IMR-90 (cell line): ENCODE measurements around the gene SGCA. TPM values are rescaled to one million over a fixed set of nuclear protein-coding genes. Genes with fewer than 3 reads are reported as not detected.

Experiments
- ATAC-seq: fragments of 200-7000 bp; cut with Tn5 transposase; 2 replicates; pipeline ENCODE4 v1.9.1; 2020; ENCODE audit warnings: low read depth, mild to moderate bottlenecking, moderate library complexity
- BruUV-seq: library from RNA; stranded (reverse); fragments of 400-500 nt; replicated peaks from 2 replicates; lab custom pipeline; 2021; lab: Mats Ljungman, UMichigan
- CTCF ChIA-PET: fragments of 300-600 bp; formaldehyde crosslinking; extraction: SDS; loops from one replicate; lab custom pipeline; 2021; ENCODE audit warnings: antibody characterized with exemption; lab: Yijun Ruan, JAX
- POLR2A ChIA-PET: fragments of 300-600 bp; sonication (Branson Sonifier 250); formaldehyde crosslinking; loops from one replicate; lab custom pipeline; 2022; ENCODE audit warnings: antibody characterized with exemption; ENCODE audit not compliant: unreplicated experiment; lab: Charles Lee
- DNase-seq: peaks from one replicate; pipeline ENCODE4 v3.0.0; 2013
- H2AFZ ChIP-seq: replicated peaks from 2 replicates; pipeline ENCODE3; 2013; ENCODE audit warnings: low read length, mild to moderate bottlenecking; ENCODE audit not compliant: poor library complexity
- H2AK5ac ChIP-seq: 2 replicates; pipeline ENCODE4 v1.6.1; 2013; ENCODE audit warnings: low read depth, low read length, inconsistent platforms
- H2AK9ac ChIP-seq: replicated peaks from 2 replicates; pipeline ENCODE3; 2013; ENCODE audit warnings: mild to moderate bottlenecking, low read depth, low read length, moderate library complexity; ENCODE audit not compliant: poor library complexity
- H2BK120ac ChIP-seq: 2 replicates; pipeline ENCODE4 v1.6.1; 2013; ENCODE audit warnings: low read depth, low read length, inconsistent platforms
- H2BK15ac ChIP-seq: 3 replicates; pipeline ENCODE4 v1.6.1; 2013; ENCODE audit warnings: low read depth, low read length, inconsistent platforms
- H2BK20ac ChIP-seq: 2 replicates; pipeline ENCODE4 v1.6.1; 2013; ENCODE audit warnings: low read depth, mild to moderate bottlenecking, inconsistent platforms, low read length, moderate library complexity
- H2BK5ac ChIP-seq: 2 replicates; pipeline ENCODE4 v1.6.1; 2013; ENCODE audit warnings: mild to moderate bottlenecking, low read depth, low read length, inconsistent platforms; ENCODE audit not compliant: poor library complexity, severe bottlenecking
- H3K14ac ChIP-seq: replicated peaks from 2 replicates; pipeline ENCODE4 v1.6.1; 2013; ENCODE audit warnings: low read depth, low read length, inconsistent platforms
- H3K18ac ChIP-seq: 2 replicates; pipeline ENCODE4 v1.6.1; 2013; ENCODE audit warnings: low read depth, low read length, control low read depth
- H3K23ac ChIP-seq: 2 replicates; pipeline ENCODE4 v1.6.1; 2013; ENCODE audit warnings: low read depth, low read length, inconsistent platforms
- H3K27ac ChIP-seq: 2 replicates; pipeline ENCODE4 v1.5.1; 2013; ENCODE audit warnings: mild to moderate bottlenecking, control low read depth, low read length; ENCODE audit not compliant: insufficient read depth
- H3K27me3 ChIP-seq: 2 replicates; pipeline ENCODE4 v1.6.1; 2013; ENCODE audit warnings: low read length; ENCODE audit not compliant: control insufficient read depth, insufficient read depth
- H3K36me3 ChIP-seq: 2 replicates; pipeline ENCODE4 v1.6.1; 2013; ENCODE audit warnings: low read length, mixed read lengths; ENCODE audit not compliant: control insufficient read depth, insufficient read depth
- H3K4ac ChIP-seq: 2 replicates; pipeline ENCODE4 v1.6.1; 2013; ENCODE audit warnings: low read depth, low read length, inconsistent platforms
- H3K4me1 ChIP-seq: 2 replicates; pipeline ENCODE4 v1.6.1; 2013; ENCODE audit warnings: low read length, mixed read lengths; ENCODE audit not compliant: control insufficient read depth, insufficient read depth
- H3K4me2 ChIP-seq: 2 replicates; pipeline ENCODE4 v1.6.1; 2013; ENCODE audit warnings: low read depth, mild to moderate bottlenecking, control low read depth, low read length, moderate library complexity
- H3K4me3 ChIP-seq: 2 replicates; pipeline ENCODE4 v1.5.1; 2013; ENCODE audit warnings: low read depth, mild to moderate bottlenecking, control low read depth, low read length, moderate library complexity; ENCODE audit not compliant: insufficient read depth
- H3K56ac ChIP-seq: 2 replicates; pipeline ENCODE4 v1.6.1; 2013; ENCODE audit warnings: low read length, inconsistent platforms; ENCODE audit not compliant: insufficient read depth; ENCODE audit errors: extremely low read depth
- H3K79me1 ChIP-seq, 2 experiments: 2 replicates each; pipeline ENCODE4 v1.6.1; 2013; ENCODE audit warnings: low read length in 2 of 2, inconsistent platforms in 1 of 2, low read depth in 1 of 2
- H3K9ac ChIP-seq: 2 replicates; pipeline ENCODE4 v1.6.1; 2013; ENCODE audit warnings: low read depth, low read length, control low read depth
- H3K9me1 ChIP-seq: 2 replicates; pipeline ENCODE4 v1.6.1; 2013; ENCODE audit warnings: low read length, inconsistent platforms; ENCODE audit not compliant: insufficient read depth
- H3K9me3 ChIP-seq: 2 replicates; pipeline ENCODE4 v1.6.1; 2013; ENCODE audit warnings: low read length; ENCODE audit not compliant: control insufficient read depth, insufficient read depth
- H4K20me1 ChIP-seq: 2 replicates; pipeline ENCODE4 v1.6.1; 2013; ENCODE audit warnings: low read length, inconsistent platforms; ENCODE audit not compliant: insufficient read depth
- H4K5ac ChIP-seq: 2 replicates; pipeline ENCODE4 v1.6.1; 2013; ENCODE audit warnings: mild to moderate bottlenecking, low read depth, low read length, control low read depth
- H4K8ac ChIP-seq, 2 experiments: 2 replicates each; pipeline ENCODE4 v1.6.1; 2013; ENCODE audit warnings: low read depth in 2 of 2, low read length in 2 of 2, control low read depth in 1 of 2, inconsistent platforms in 1 of 2
- H4K91ac ChIP-seq: 2 replicates; pipeline ENCODE4 v1.6.1; 2013; ENCODE audit warnings: low read depth, low read length, inconsistent platforms; ENCODE audit not compliant: insufficient read depth
- CHD1 ChIP-seq: IDR thresholded peaks from 2 replicates; pipeline ENCODE4 v1.6.1; 2012; ENCODE audit warnings: low read depth, low read length, improper control_type of control experiment
- MAFK ChIP-seq: IDR thresholded peaks from 2 replicates; pipeline ENCODE4 v1.6.1; 2012; ENCODE audit warnings: low read depth, low read length, improper control_type of control experiment
- POLR2A ChIP-seq: IDR thresholded peaks from 2 replicates; pipeline ENCODE4 v1.6.1; 2012; ENCODE audit warnings: mild to moderate bottlenecking, low read depth, low read length
- WGBS, 2 experiments: methylation state at CpG; one replicate each; pipeline versions ENCODE4 v1.1.5 to v1.1.7; 2013; ENCODE audit warnings: missing lambda C conversion rate in 2 of 2; ENCODE audit not compliant: insufficient read length in 1 of 2; ENCODE audit errors: extremely low coverage in 2 of 2; 5-methylcytosine and 5-hydroxymethylcytosine counted together
- dilution Hi-C: fragments of 300-500 bp; cut with HindIII; formaldehyde crosslinking; loops from one replicate; pipeline ENCODE4 v1.14.3; 2018; ENCODE audit warnings: low sequenced_read_pairs; ENCODE audit not compliant: unreplicated experiment
- in situ Hi-C: fragments of 300-500 bp; cut with MboI; formaldehyde crosslinking; loops from 3 replicates; pipeline ENCODE4 v1.14.3; 2019; ENCODE audit warnings: low sequenced_read_pairs, inconsistent platforms, mixed read lengths
- intact Hi-C: fragments of 100-400 bp; cut with micrococcal nuclease; formaldehyde crosslinking; loops from 2 replicates; pipeline ENCODE4 v1.10.0; 2022
- polyA plus RNA-seq, 3 experiments: library from polyadenylated mRNA; depleted of rRNA; stranded (reverse); fragments of >200 nt; gene quantifications; 2 replicates each; pipeline ENCODE4 v1.2.3, GENCODE V29; 2012; ENCODE audit warnings: low replicate concordance in 1 of 3
- total RNA-seq: library from RNA; depleted of rRNA; stranded (reverse); fragments of >200 nt; gene quantifications from 2 replicates; pipeline ENCODE4 v1.2.3, GENCODE V29; 2012
- TF ChIP-seq, protein P1 (sequence below): conservative IDR thresholded peaks from 2 replicates; pipeline ENCODE4 v1.5.1; 2012; ENCODE audit warnings: mild to moderate bottlenecking, low read depth, low read length, improper control_type of control experiment

Gene SGCA
- total and polyA plus RNA-seq, 2 of the 4 experiments (the other 2 are of a cell fraction), result 0.19 TPM; not detected in 1

DNA sequence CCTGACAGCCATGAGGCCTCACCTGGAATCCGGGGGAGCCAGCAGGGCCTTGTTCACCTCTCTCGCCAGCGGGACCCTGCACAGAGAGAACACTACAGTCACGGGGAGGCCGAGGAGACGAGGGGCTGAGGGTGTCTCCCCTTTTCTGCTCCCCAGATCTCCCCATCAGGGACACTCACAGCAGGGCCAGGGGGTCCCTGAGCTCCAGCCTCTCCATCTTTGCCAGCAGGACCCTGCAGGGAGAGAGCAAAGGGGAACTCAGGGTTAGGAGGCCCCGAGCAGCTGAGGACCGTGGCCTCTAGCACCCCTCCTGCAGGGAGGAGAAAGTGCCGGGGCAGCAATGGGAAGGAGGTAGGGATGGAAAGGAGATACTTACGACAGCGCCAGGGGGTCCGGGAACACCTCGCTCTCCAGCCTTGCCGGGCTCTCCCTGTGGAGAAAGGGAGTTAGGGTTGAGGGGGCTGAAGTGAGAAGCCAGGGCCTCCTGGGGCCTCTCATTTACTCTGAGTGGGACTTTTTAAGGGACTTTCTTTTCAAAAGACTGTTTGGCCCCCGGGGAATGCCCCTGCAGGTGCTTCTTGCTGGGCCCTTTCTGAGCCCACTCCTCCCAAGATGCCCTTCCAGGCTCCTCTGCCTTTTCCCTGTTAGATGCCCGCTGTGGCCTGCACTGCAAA lies 26.9 kb downstream of the SGCA start:
- H3K4me1 ChIP-seq, result peaks cover 54% of the 10 kb centered on the region
- H3K4me3 ChIP-seq, result no peak overlapping the region
- peak overlapping the region; percentile 65 to 86; a peak in 3 of 4 replicates for H4K8ac ChIP-seq
- no peak overlapping the region; the same call in 2 of the 3 replicates for H2BK15ac ChIP-seq
- H3K79me1 ChIP-seq, result peaks cover 12 to 97% of the 10 kb centered on the region in 2 experiments; a peak in 3 of 4 replicates
- peak overlapping the region; percentile 72 for H2BK120ac ChIP-seq
- peak overlapping the region; percentile 6 for H2AFZ ChIP-seq
- ChIA-PET CTCF (no interaction called here), POLR2A (interaction anchor here (0.9 to 3.6 kb wide), 3 partner anchors 8 to 19 kb away, joined by 3 to 17 read pairs (median 3); partner anchors contain the start of gene COL1A1)
- H2AK5ac ChIP-seq, result peak overlapping the region; percentile 93
- H3K9me1 ChIP-seq, result 0 out of 2 replicates have a peak, but pooled peaks cover 3% of the 10 kb centered on the region
- peaks cover 93% of the 10 kb centered on the region for H4K20me1 ChIP-seq
- peak overlapping the region; percentile 91 for H3K23ac ChIP-seq
- DNase-seq, result no peak
- H3K4ac ChIP-seq, result peak overlapping the region; percentile 100
- H4K5ac ChIP-seq, result peak overlapping the region; percentile 83
- peak overlapping the region; percentile 99 for H2BK5ac ChIP-seq
- H3K27ac ChIP-seq, result peak overlapping the region; percentile 99
- peak overlapping the region; percentile 83 for H4K91ac ChIP-seq
- BruUV-seq, result no TSS peak
- TF ChIP-seq, protein P1, sequence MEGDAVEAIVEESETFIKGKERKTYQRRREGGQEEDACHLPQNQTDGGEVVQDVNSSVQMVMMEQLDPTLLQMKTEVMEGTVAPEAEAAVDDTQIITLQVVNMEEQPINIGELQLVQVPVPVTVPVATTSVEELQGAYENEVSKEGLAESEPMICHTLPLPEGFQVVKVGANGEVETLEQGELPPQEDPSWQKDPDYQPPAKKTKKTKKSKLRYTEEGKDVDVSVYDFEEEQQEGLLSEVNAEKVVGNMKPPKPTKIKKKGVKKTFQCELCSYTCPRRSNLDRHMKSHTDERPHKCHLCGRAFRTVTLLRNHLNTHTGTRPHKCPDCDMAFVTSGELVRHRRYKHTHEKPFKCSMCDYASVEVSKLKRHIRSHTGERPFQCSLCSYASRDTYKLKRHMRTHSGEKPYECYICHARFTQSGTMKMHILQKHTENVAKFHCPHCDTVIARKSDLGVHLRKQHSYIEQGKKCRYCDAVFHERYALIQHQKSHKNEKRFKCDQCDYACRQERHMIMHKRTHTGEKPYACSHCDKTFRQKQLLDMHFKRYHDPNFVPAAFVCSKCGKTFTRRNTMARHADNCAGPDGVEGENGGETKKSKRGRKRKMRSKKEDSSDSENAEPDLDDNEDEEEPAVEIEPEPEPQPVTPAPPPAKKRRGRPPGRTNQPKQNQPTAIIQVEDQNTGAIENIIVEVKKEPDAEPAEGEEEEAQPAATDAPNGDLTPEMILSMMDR, result no peak
- TF ChIP-seq MAFK (no peak), POLR2A (peak; percentile 16; the same call in 1 of the 2 replicates), CHD1 (no peak)
- H3K9ac ChIP-seq, result peak overlapping the region; percentile 58
- H3K27me3 ChIP-seq, result no peaks in the 10 kb centered on the region
- in situ Hi-C loops, result no loop called here
- no peak overlapping the region for H3K4me2 ChIP-seq
- peak overlapping the region; percentile 93 for H3K18ac ChIP-seq
- peak overlapping the region; percentile 91 for H3K14ac ChIP-seq
- peak overlapping the region; percentile 73 for H2AK9ac ChIP-seq
- H2BK20ac ChIP-seq, result 0 out of 2 replicates have a peak overlapping the region, but pooled peaks have one; percentile 8
- H3K36me3 ChIP-seq, result peaks cover 99% of the 10 kb centered on the region
- H3K9me3 ChIP-seq, result no peaks in the 10 kb centered on the region
- intact Hi-C loops, result no loop called here
- dilution Hi-C loops, result no loop called here
- WGBS, 2 experiments, result 88% methylated on average over 3 of the region's 16 CpGs; no CpG with 5 or more reads in 1 of the 2 experiments
- ATAC-seq, result no peak
- peak overlapping the region; percentile 88 for H3K56ac ChIP-seq
